Gastroesophageal sphincter (tissue), 3 donors: ENCODE measurements around the gene TMEM245.

Experiments used
- EP300 ChIP-seq: sonication (generic); formaldehyde crosslinking; IDR thresholded peaks from one replicate; pipeline ENCODE4 v1.6.1; 2017; ENCODE audit warnings: antibody characterized with exemption, mild to moderate bottlenecking
- POLR2A ChIP-seq, 2 donors: fragments of 450-650 bp; IDR thresholded peaks; one replicate each; pipeline ENCODE4 v1.6.1; 2017; ENCODE audit warnings: antibody characterized with exemption in 2 of 2, mild to moderate bottlenecking in 2 of 2, moderate library complexity in 1 of 2
- POLR2AphosphoS5 ChIP-seq: sonication (generic); formaldehyde crosslinking; IDR thresholded peaks from one replicate; pipeline ENCODE4 v1.6.1; 2017; ENCODE audit warnings: antibody characterized with exemption
- TF ChIP-seq, protein P1 (sequence below), 4 experiments: fragments of 200-600 bp in 2 of 4; fragments of 450-650 bp in 2 of 4; sonication (generic) in 1 of 4; IDR thresholded peaks; one replicate each; pipeline ENCODE4 v1.5.1; 2017 to 2019; ENCODE audit warnings: antibody characterized with exemption in 4 of 4, mild to moderate bottlenecking in 2 of 4, moderate library complexity in 2 of 4

- no peak for TF ChIP-seq POLR2A (IDR thresholded peaks at IDR 0.05)
- TF ChIP-seq, protein P1, sequence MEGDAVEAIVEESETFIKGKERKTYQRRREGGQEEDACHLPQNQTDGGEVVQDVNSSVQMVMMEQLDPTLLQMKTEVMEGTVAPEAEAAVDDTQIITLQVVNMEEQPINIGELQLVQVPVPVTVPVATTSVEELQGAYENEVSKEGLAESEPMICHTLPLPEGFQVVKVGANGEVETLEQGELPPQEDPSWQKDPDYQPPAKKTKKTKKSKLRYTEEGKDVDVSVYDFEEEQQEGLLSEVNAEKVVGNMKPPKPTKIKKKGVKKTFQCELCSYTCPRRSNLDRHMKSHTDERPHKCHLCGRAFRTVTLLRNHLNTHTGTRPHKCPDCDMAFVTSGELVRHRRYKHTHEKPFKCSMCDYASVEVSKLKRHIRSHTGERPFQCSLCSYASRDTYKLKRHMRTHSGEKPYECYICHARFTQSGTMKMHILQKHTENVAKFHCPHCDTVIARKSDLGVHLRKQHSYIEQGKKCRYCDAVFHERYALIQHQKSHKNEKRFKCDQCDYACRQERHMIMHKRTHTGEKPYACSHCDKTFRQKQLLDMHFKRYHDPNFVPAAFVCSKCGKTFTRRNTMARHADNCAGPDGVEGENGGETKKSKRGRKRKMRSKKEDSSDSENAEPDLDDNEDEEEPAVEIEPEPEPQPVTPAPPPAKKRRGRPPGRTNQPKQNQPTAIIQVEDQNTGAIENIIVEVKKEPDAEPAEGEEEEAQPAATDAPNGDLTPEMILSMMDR (IDR thresholded peaks at IDR 0.05), result no peak
- no peak for TF ChIP-seq EP300
- TF ChIP-seq POLR2AphosphoS5, result peak; percentile 19
Observed at GRCh38 chr9:109011231-109011671, 108.5 kb downstream of the TMEM245 start.
